ENCODE data around the gene METTL25.

DNA sequence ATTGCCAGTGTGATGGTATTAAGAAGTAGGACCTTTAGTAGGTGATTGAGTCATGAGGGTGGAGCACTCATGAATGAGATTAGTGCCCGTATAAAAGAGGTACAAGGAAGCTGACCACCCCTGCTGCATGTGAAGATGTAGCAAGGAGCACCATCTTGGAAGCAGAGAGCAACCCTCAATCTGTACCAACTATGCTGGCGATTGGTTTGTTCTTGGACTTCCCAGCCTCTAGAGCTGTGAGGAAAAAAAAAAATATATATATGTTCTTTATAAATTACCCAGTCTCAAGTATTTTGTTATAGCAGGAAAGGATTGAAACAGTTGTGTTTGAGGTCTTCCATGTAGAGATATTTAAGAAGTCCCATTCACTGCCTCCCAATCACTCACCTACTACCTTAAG is 16.9 kb downstream of the METTL25 start:
- TF ChIP-seq, protein P1, sequence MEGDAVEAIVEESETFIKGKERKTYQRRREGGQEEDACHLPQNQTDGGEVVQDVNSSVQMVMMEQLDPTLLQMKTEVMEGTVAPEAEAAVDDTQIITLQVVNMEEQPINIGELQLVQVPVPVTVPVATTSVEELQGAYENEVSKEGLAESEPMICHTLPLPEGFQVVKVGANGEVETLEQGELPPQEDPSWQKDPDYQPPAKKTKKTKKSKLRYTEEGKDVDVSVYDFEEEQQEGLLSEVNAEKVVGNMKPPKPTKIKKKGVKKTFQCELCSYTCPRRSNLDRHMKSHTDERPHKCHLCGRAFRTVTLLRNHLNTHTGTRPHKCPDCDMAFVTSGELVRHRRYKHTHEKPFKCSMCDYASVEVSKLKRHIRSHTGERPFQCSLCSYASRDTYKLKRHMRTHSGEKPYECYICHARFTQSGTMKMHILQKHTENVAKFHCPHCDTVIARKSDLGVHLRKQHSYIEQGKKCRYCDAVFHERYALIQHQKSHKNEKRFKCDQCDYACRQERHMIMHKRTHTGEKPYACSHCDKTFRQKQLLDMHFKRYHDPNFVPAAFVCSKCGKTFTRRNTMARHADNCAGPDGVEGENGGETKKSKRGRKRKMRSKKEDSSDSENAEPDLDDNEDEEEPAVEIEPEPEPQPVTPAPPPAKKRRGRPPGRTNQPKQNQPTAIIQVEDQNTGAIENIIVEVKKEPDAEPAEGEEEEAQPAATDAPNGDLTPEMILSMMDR (IDR thresholded peaks at IDR 0.05), result no peak
- no peak for TF ChIP-seq POLR2A (IDR thresholded peaks at IDR 0.05)
